Muscle of arm (tissue), 12 donors: ENCODE measurements around the gene CD109. TPM values are rescaled to one million over a fixed set of nuclear protein-coding genes. Genes with fewer than 3 reads are reported as not detected.
"Not testable (repeated sequence)": the region's sequence is repeated elsewhere in the genome, so short reads cannot be mapped to it uniquely, and the experiment has no call there.

Experiments used
- DNase-seq: peaks from one replicate; pipeline ENCODE4 v3.0.0-alpha.2; 2013
- polyA plus RNA-seq, 12 donors: library from polyadenylated mRNA; unstranded; fragments of 120-200 nt; gene quantifications; one replicate each; pipeline ENCODE4 v1.2.1, GENCODE V29; 2013; ENCODE audit not compliant: insufficient read length in 12 of 12

The CD109 gene
- polyA plus RNA-seq, 12 donors = 12.5 to 40.6 (median 19.6) TPM; not detected in 1

GRCh38 chr6:73680289-73680918, 15.6 kb upstream of the CD109 start:
- DNase-seq = no peak

- not testable (repeated sequence) for DNase-seq
These were observed 12.4 kb upstream of the CD109 start for GRCh38 chr6:73683574-73683973.

DNA sequence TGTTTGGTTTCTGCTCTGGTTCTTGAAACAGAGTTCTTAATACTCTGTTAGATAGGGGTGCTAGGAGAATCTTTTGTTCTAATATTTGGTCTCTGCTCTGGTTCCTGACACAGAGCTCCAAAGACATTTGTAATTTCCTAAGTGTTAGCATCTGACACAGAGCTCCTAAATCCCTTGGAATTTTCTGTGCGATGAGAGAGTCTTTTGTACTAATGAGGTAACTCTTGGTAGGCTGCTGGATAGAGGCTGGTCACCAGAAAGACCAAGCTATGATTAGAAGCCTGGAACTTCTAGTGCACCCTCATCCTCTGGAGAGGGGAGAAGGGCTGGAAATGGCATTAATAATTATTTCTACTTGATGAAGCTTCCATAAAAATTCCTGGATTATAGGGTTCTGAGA, 7.7 kb upstream of the CD109 start:
- DNase-seq = no peak

- DNase-seq = no peak
These were observed 5.9 kb upstream of the CD109 start for GRCh38 chr6:73690056-73690455.

GRCh38 chr6:73691512-73691911, 4.5 kb upstream of the CD109 start:
- DNase-seq = no peak

- peak; percentile 46 for DNase-seq
These were observed 1.1 kb upstream of the CD109 start for GRCh38 chr6:73694711-73695411.

DNA sequence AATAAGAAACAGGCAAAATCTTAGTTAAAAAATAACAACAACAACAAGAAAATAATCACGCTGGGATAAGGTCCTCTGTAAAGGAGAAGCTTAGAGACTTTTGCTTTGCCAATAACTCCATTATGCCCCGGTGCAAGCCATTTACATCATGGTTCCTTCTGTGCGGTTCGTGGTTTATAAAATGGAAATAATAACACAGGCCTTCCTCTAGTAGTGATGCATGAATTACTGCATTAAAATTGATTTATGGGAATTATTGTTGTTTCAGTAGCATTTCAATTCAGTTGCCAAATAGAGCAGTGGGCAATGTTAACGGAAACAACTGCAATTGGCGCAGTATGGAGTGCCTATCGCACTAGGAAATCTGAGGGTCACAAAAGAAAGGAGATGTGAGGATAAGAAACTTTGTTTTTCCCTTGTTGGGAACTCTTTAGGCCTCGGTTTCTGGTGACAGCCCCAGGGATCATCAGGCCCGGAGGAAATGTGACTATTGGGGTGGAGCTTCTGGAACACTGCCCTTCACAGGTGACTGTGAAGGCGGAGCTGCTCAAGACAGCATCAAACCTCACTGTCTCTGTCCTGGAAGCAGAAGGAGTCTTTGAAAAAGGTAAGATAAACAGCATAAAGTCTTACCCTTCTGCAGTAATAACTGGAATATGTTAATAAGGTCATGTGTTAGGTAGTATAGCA, 1.1 kb downstream of the CD109 start:
- DNase-seq = no peak

DNA sequence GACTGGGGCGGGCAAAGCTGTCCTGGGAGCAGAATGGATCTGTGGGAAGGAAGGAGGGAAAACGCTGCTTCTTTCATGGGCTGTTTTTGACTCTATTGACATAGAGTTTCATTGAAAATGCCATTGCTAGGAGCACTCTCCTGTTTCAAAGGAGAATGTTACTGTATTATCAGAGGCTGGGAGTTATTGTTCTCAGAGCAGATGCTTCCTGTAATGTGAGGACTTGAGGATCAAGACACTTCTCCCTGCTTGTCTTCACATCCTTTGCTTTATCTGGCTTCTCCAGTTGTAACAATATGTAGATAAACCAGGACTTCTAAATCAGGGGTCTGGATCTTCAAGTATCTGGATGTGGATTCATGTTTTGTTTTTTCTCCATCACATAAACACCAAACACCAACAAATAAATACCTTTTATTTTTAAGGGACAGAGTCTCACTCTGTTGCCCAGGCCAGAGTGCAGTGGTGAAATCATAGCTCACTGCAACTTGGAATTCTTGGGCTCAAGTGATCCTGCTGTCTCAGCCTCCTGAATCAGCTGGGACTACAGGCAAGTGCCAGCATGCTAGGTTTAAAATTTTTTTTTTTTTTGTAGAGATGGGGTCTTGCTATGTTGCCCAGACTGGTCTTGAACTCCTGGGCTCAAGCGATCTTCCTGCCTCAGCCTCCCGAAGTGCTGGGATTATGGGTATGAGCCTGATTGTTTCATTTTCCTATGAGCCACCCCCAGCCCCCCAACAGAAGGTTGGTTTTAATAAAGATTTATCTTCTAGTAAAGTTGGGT, 3.9 kb downstream of the CD109 start:
- no peak for DNase-seq

GRCh38 chr6:73702444-73702843, 6.4 kb downstream of the CD109 start:
- DNase-seq = no peak

- DNase-seq = no peak
These were observed 7.5 kb downstream of the CD109 start for GRCh38 chr6:73703466-73703865.

DNA sequence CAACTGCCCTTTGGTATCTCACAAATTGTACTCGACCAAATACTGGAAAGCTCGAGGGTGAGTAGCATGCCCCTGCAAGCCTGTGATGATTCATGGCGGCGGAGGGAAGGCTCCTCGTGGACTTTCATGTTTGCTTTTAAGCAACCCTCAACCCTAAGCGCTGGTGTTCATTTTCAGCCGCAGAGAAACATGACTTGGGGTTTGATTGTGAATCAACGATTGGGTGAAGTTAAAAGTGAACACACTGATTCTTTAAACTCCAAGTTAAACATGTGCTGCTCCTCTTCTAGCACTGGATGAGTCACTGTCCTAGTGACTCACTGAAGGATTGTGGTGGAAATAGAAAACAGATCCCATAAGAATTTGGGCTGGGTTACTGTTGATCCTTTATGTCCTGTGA, 8.3 kb downstream of the CD109 start:
- no peak for DNase-seq

DNA sequence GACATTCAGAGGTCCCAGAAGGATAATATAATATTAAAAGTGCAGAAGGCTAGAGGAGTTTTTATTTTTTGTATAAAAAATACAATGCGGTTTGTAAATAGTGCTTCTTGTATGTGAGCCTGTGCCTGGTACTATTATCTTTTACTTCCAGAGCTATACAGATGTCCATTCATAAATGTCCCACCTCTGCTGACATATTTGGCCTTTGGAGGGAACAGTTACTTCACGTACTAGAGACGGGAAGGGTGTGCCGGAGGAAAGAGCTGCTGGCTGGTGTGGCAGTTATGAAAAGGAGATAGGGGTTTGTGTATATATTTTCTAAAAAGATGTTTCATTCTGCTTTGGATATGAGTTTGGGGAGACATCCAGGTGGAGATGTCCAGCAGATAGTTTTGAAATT, 8.8 kb downstream of the CD109 start:
- DNase-seq = no peak

GRCh38 chr6:73706971-73707370, 11.0 kb downstream of the CD109 start:
- DNase-seq = no peak

DNA sequence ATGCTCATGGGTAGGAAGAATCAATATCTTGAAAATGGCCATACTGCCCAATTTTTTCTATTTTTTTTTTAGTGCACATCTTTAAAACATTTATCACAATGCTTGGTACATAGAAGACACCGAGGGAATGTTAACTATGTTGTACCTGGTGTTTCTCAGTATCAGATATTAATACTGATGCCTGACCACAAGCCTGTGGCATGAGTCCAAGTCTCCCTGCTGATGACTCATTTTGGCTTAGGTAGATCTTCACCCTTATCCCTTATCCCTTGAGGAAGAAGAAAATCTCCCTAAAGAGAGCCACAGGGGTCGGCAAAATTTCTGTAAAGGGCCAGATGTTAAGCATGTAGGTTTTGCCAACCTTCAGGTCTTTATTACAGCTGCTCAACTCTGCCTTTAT, 14.5 kb downstream of the CD109 start:
- DNase-seq = no peak

DNA sequence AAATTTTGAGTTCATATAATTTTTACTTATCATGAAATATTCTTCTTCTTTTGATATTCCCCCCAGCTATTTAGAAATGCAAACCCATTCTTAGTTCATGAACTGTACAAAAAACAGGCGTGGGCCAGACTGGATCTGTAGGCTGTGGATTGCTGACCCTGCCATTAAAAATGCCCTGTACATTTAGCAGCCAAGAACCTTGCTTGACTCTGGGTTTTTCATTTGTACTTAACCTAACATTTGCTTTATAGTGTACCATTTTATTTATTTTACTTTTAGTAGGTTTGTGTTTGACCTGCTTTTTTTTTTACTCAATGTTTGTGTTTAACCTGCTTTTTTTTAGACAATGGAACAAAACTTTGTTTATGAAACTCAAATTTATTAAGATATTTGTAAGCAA, 14.9 kb downstream of the CD109 start:
- no peak for DNase-seq

DNA sequence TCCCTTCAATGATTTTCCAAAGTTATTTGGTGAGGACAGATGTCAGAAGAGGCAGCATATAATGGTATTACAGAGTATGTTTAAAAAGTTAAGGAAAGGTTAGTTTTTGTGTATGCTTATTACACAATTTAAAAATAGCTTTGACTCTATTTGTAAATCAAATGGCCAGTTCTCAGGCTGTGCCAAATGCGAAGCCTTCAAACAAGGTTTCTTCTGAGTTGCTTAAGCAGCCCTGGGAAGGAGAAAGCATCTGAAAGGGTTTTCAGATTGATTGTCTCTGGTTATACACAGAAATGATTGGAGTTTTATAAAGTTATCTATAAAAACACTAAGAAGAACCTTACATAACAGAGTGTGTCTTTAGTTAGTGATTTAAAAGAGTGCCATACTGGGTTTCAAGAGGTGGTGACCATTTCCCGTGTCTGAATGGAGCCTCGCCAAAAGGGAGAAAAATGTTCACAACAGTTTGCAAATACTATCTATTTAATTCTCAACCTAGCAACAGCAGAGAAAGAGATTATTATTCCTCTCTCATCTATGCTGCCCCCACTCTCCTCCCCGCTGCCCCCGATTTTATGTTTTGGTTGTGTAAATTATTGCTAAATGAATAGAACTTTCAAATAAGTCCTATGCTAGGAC, 16.7 kb downstream of the CD109 start:
- no peak for DNase-seq

GRCh38 chr6:73713426-73714147, 17.6 kb downstream of the CD109 start:
- DNase-seq = no peak

GRCh38 chr6:73715111-73715508, 19.1 kb downstream of the CD109 start:
- DNase-seq = not testable (repeated sequence)

GRCh38 chr6:73719046-73719445, 23.0 kb downstream of the CD109 start:
- no peak for DNase-seq

- no peak for DNase-seq
These were observed 26.5 kb downstream of the CD109 start for GRCh38 chr6:73722318-73723060.
